Fibroblast of mammary gland (primary cell): ENCODE data around the gene IFIT2.
"Not testable (repeated sequence)": the region's sequence is repeated elsewhere in the genome, so short reads cannot be mapped to it uniquely, and the experiment has no call there.

Experiments used
- DNase-seq: peaks from one replicate; pipeline ENCODE4 v3.0.0-alpha.2; 2010; ENCODE audit warnings: low read depth
- H3K4me3 ChIP-seq: 2 replicates; pipeline ENCODE4 v1.5.1; 2011; ENCODE audit warnings: low read depth, mild to moderate bottlenecking, low read length, moderate library complexity; ENCODE audit not compliant: control insufficient read depth
- TF ChIP-seq, protein P1 (sequence below): conservative IDR thresholded peaks from 2 replicates; pipeline ENCODE4 v1.5.1; 2011; ENCODE audit warnings: low read depth, low read length, inconsistent platforms; ENCODE audit not compliant: control insufficient read depth, insufficient read depth

The IFIT2 gene

GRCh38 chr10:89312973-89313372 lies 11.1 kb downstream of the IFIT2 start:
- no peak overlapping the region for H3K4me3 ChIP-seq
- no peak for DNase-seq
- TF ChIP-seq, protein P1, sequence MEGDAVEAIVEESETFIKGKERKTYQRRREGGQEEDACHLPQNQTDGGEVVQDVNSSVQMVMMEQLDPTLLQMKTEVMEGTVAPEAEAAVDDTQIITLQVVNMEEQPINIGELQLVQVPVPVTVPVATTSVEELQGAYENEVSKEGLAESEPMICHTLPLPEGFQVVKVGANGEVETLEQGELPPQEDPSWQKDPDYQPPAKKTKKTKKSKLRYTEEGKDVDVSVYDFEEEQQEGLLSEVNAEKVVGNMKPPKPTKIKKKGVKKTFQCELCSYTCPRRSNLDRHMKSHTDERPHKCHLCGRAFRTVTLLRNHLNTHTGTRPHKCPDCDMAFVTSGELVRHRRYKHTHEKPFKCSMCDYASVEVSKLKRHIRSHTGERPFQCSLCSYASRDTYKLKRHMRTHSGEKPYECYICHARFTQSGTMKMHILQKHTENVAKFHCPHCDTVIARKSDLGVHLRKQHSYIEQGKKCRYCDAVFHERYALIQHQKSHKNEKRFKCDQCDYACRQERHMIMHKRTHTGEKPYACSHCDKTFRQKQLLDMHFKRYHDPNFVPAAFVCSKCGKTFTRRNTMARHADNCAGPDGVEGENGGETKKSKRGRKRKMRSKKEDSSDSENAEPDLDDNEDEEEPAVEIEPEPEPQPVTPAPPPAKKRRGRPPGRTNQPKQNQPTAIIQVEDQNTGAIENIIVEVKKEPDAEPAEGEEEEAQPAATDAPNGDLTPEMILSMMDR = no peak

- DNase-seq = no peak
- H3K4me3 ChIP-seq = no peak overlapping the region
- TF ChIP-seq, protein P1 = no peak
These were observed 12.8 kb downstream of the IFIT2 start for GRCh38 chr10:89314676-89315075.

- DNase-seq, H3K4me3 ChIP-seq: not testable (repeated sequence)
These were observed 16.2 kb downstream of the IFIT2 start for GRCh38 chr10:89318047-89318446.

GRCh38 chr10:89325081-89325480 lies 23.2 kb downstream of the IFIT2 start:
- H3K4me3 ChIP-seq = not testable (repeated sequence)

DNA sequence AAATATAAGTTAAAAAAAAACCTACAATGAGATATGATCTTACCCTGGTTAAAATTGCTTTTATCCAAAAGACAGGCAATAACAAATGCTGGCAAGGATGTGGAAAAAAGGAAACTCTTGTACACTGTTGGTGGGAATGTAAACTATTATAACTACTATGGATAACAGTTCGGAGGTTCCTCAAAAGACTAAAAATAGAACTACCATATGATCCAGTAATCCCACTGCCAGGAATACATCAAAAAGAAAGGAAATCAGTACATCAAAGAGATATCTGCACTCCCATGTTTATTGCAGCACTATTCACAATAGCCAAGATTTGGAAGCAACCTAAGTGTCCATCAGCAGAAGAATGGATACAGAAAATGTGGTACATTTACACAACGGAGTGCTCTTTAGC lies 24.0 kb downstream of the IFIT2 start:
- not testable (repeated sequence) for DNase-seq, H3K4me3 ChIP-seq

More at GRCh38 chr10:89325081-89325480, 23.2 kb downstream of the IFIT2 start:
- DNase-seq = not testable (repeated sequence)

GRCh38 chr10:89327803-89328441 lies 26.1 kb downstream of the IFIT2 start, which contains the start of gene IFIT3:
IFIT3 (plus strand) TSS chr10:89327997; CDS start chr10:89328074, 77 bp downstream.
- DNase-seq = peak; percentile 95
- H3K4me3 ChIP-seq = peak within 1 kb of the TSS; percentile 49
- TF ChIP-seq, protein P1 = no peak

GRCh38 chr10:89329151-89329550 lies 27.3 kb downstream of the IFIT2 start:
- DNase-seq = no peak
- TF ChIP-seq, protein P1 = no peak
- no peak overlapping the region for H3K4me3 ChIP-seq

- not testable (repeated sequence) for DNase-seq, H3K4me3 ChIP-seq
These were observed 28.2 kb downstream of the IFIT2 start for GRCh38 chr10:89330014-89330413.

DNA sequence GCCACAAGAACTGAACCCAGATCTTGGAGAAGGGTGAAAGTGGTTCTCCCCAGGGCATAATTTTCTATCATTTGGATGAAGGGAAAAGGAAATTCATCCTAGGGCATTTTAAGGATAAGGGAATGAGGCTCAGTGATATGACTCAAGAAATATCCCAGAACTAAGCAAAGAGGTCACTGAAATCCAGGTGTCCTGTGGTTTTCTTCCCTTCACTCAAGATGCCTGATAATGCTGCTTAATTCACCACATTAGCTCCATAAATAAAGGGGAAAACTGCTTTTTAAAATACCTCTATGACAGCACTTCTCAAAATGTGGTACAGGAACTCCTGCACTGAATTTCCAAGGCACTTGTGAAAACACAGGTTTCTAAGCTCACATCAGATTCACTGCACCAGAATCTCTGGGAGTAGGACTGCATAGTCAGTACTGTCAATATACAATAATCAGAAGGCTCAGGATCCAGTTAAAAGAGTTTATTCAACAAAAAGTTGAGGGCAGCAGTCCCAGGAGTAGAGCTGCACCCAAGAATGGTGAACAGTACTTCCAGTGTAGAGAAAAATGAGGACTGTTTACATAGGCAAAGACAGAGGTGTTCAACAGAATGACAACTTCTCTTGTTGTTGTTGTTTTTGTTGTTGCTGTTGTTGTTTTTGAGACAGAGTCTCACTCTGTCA lies 28.8 kb downstream of the IFIT2 start:
- TF ChIP-seq, protein P1 = no peak
- H3K4me3 ChIP-seq = no peak overlapping the region
- no peak for DNase-seq

DNA sequence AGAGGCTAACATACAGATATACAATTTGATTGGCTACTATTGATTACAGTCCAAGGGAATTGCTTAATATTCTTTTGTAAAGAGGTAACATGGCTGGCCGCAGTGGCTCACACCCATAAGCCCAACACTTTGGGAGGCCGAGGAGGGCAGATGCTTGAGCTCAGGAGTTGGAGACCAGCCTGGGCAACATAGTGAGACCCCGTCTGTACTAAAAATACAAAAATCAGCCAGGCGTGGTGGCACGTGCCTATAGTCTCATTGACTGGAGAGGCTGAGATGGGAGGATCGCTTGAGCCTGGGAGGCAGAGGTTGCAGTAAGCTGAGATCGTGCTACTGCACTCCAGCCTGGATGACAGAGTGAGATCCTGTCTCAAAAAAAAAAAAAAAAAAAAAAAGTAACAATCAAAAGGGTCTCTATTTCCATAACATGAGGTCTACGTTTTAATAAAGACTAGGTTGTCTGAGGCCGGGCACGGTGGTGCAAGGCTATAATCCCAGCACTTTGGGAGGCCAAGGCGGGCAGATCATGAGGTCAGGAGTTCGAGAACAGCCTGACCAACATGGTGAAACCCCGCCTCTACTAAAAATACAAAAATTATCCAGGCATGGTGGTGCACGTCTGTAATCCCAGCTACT lies 29.8 kb downstream of the IFIT2 start:
- DNase-seq, H3K4me3 ChIP-seq: not testable (repeated sequence)
